K562 (cell line): Measurements from ENCODE around the gene EID2. TPM values are rescaled to one million over a fixed set of nuclear protein-coding genes. Genes with fewer than 3 reads are reported as not detected.
A peak's percentile ranks its signal among the peaks of the same experiment; 100 is the strongest.

Experiments
- BRCA1 ChIP-seq, 2 experiments: fragments of 450-650 bp in 1 of 2; sonication (generic) in 1 of 2; formaldehyde crosslinking in 1 of 2; IDR thresholded peaks; 2 replicates each; pipeline versions ENCODE4 v1.5.0 to v1.6.1; 2017 to 2020; ENCODE audit warnings: mild to moderate bottlenecking in 1 of 2, missing genetic modification reagents in 1 of 2
- CBX8 ChIP-seq: fragments of 200-600 bp; sonication (generic); IDR thresholded peaks from 2 replicates; pipeline ENCODE4 v1.6.1; 2012; ENCODE audit warnings: borderline replicate concordance, mixed run types, low read depth, mild to moderate bottlenecking, moderate library complexity, mixed read lengths, low read length, control low read depth, inconsistent platforms; ENCODE audit not compliant: poor library complexity, severe bottlenecking; ENCODE audit errors: extremely low read depth
- E2F6 ChIP-seq, 2 experiments: IDR thresholded peaks; 2 replicates each; pipeline ENCODE4 v1.6.1; 2011; ENCODE audit warnings: borderline replicate concordance in 1 of 2, control low read depth in 1 of 2, low read depth in 1 of 2, low read length in 1 of 2, mild to moderate bottlenecking in 1 of 2, mixed read lengths in 1 of 2, moderate library complexity in 1 of 2; ENCODE audit not compliant: insufficient read depth in 1 of 2, insufficient read length in 1 of 2, poor library complexity in 1 of 2, severe bottlenecking in 1 of 2; ENCODE audit errors: extremely low read depth in 1 of 2
- GABPB2 ChIP-seq: fragments of 250-450 bp; sonication (Bioruptor Pico); conservative IDR thresholded peaks from 2 replicates; pipeline ENCODE4 v1.5.1; 2021; ENCODE audit warnings: mild to moderate bottlenecking
- HLTF ChIP-seq: fragments of 450-650 bp; IDR thresholded peaks from 2 replicates; pipeline ENCODE4 v1.6.1; 2016
- KDM1A ChIP-seq, 2 experiments: fragments of 450-650 bp; IDR thresholded peaks; 2 replicates each; pipeline ENCODE4 v1.6.1; 2016; ENCODE audit warnings: mild to moderate bottlenecking in 2 of 2
- NR2C2 ChIP-seq, 2 experiments: fragments of 200-800 bp in 1 of 2; sonication (Bioruptor generic) in 1 of 2; sonication (generic) in 1 of 2; formaldehyde crosslinking in 1 of 2; IDR thresholded peaks; 2 replicates each; pipeline versions ENCODE4 v1.6.1 to v1.8.0; 2016 to 2022; ENCODE audit warnings: mild to moderate bottlenecking in 1 of 2, missing compliant biosample characterization in 1 of 2, missing genetic modification characterization in 1 of 2, missing genetic modification reagents in 1 of 2
- OTX1 ChIP-seq: fragments of 450-650 bp; formaldehyde crosslinking; IDR thresholded peaks from 2 replicates; pipeline ENCODE4 v1.4.0; 2022; ENCODE audit warnings: mild to moderate bottlenecking
- THAP12 ChIP-seq: fragments of 250-450 bp; sonication (Bioruptor Pico); IDR thresholded peaks from 2 replicates; pipeline ENCODE4 v1.9.0; 2021; ENCODE audit warnings: mild to moderate bottlenecking, inconsistent platforms
- ZNF212 ChIP-seq: fragments of 450-650 bp; formaldehyde crosslinking; IDR thresholded peaks from 2 replicates; pipeline ENCODE4 v1.4.0; 2020; ENCODE audit warnings: mild to moderate bottlenecking
- ZNF444 ChIP-seq: fragments of 250-450 bp; sonication (Bioruptor Pico); IDR thresholded peaks from 2 replicates; pipeline ENCODE4 v1.4.0; 2020; ENCODE audit warnings: mild to moderate bottlenecking, moderate library complexity
- ZNF707 ChIP-seq: fragments of 250-450 bp; sonication (Bioruptor Pico); conservative IDR thresholded peaks from 2 replicates; pipeline ENCODE4 v1.8.0; 2022; ENCODE audit warnings: inconsistent platforms, mild to moderate bottlenecking, moderate library complexity
- polyA plus RNA-seq, 8 experiments: library from polyadenylated mRNA; depleted of rRNA in 4 of 8; stranded (reverse) in 5 of 8; unstranded in 3 of 8; fragments of >200 nt; fragmentation: Nextera tagmentation in 2 of 8; fragmentation: Illumina TruSeq in 1 of 8; extraction: Ambion mirVana in 2 of 8; extraction: Trizol in 1 of 8; gene quantifications; 2 replicates each; pipeline versions ENCODE4 v1.2.1 to v1.2.3, GENCODE V29; 2011 to 2014; ENCODE audit warnings: inconsistent platforms in 1 of 8, missing spikeins in 1 of 8
- total RNA-seq, 7 experiments: library from RNA; depleted of rRNA in 6 of 7; stranded (reverse); fragments of >200 nt in 6 of 7; fragmentation: Illumina TruSeq in 2 of 7; extraction: Trizol in 2 of 7; gene quantifications; 2 replicates each; pipeline versions ENCODE4 v1.2.1 to v1.2.3, GENCODE V29; 2011 to 2021; ENCODE audit warnings: low replicate concordance in 1 of 7
- TF ChIP-seq, protein P1 (sequence below): fragments of 250-450 bp; sonication (Bioruptor Pico); IDR thresholded peaks from 2 replicates; pipeline ENCODE4 v1.8.0; 2021; ENCODE audit warnings: moderate library complexity, mild to moderate bottlenecking, inconsistent platforms
- TF ChIP-seq, protein P2 (sequence below): IDR thresholded peaks from 2 replicates; pipeline ENCODE4 v1.6.1; 2016; ENCODE audit warnings: missing genetic modification characterization, missing compliant biosample characterization

The EID2 gene
- total and polyA plus RNA-seq, 9 of the 15 experiments (the other 6 are each of a cell fraction or from before 2014, with no cell fraction given): 2.5 to 18.5 (median 11.3) TPM

DNA sequence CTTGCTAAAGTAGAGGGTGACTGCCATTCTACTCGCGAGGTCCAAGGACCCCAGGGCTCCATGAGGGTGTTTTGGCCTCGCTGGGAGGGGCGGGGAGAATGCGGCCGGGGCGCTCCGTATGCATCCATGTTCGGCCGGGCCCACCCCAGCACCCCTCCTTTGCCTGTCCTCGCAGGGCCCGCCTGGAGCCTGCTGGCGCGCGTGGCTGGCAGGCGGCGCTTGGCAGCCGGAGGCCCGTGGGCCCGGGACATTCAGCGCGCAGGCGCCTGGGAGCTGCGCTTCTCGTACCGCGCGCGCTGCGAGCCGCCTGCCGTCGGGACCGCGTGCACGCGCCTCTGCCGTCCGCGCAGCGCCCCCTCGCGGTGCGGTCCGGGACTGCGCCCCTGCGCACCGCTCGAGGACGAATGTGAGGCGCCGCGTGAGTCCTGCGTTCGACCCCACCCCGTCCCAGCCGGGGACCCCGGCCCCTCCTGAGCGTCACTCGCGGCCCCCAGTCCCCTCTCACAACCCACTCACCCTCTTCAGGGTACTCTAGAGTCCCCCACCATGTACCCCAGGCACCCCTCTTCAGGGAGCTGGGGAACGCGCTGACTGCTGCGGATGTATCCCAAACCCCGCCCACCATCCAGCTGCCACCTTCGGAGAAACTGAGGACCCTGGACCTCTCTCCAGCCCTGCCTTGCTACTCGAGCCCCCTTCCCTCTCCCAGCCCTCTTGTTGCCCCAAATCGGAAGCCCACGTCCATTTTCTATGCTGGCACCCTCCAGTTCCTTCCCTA, 37.1 kb downstream of the EID2 start (continued):
- TF ChIP-seq E2F6 (IDR thresholded peaks at IDR 0.05; ENCODE audit: borderline replicate concordance in 1 of 2, extremely low read depth in 1 of 2, insufficient read depth in 1 of 2, insufficient read length in 1 of 2, low read depth in 1 of 2, low read length in 1 of 2, poor library complexity in 1 of 2, severe bottlenecking in 1 of 2) (peak; percentile 99 to 100), THAP12 (peak; percentile 84), GABPB2 (CRISPR knock-in tag) (no peak), OTX1 (CRISPR knock-in tag) (no peak), BRCA1 (IDR thresholded peaks at IDR 0.05) (no peak), BRCA1 (CRISPR knock-in tag; IDR thresholded peaks at IDR 0.05) (peak; percentile 93), NR2C2 (CRISPR knock-in tag; IDR thresholded peaks at IDR 0.05) (peak; percentile 90), NR2C2 (tag; IDR thresholded peaks at IDR 0.05) (peak; percentile 18; the same call in 1 of the 2 replicates), KDM1A (IDR thresholded peaks at IDR 0.05) (no peak), CBX8 (no peak), ZNF212 (no peak), HLTF (no peak), ZNF444 (CRISPR knock-in tag) (no peak), ZNF707 (no peak)
- TF ChIP-seq, protein P1, sequence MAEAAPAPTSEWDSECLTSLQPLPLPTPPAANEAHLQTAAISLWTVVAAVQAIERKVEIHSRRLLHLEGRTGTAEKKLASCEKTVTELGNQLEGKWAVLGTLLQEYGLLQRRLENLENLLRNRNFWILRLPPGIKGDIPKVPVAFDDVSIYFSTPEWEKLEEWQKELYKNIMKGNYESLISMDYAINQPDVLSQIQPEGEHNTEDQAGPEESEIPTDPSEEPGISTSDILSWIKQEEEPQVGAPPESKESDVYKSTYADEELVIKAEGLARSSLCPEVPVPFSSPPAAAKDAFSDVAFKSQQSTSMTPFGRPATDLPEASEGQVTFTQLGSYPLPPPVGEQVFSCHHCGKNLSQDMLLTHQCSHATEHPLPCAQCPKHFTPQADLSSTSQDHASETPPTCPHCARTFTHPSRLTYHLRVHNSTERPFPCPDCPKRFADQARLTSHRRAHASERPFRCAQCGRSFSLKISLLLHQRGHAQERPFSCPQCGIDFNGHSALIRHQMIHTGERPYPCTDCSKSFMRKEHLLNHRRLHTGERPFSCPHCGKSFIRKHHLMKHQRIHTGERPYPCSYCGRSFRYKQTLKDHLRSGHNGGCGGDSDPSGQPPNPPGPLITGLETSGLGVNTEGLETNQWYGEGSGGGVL: no peak
- TF ChIP-seq, protein P2, sequence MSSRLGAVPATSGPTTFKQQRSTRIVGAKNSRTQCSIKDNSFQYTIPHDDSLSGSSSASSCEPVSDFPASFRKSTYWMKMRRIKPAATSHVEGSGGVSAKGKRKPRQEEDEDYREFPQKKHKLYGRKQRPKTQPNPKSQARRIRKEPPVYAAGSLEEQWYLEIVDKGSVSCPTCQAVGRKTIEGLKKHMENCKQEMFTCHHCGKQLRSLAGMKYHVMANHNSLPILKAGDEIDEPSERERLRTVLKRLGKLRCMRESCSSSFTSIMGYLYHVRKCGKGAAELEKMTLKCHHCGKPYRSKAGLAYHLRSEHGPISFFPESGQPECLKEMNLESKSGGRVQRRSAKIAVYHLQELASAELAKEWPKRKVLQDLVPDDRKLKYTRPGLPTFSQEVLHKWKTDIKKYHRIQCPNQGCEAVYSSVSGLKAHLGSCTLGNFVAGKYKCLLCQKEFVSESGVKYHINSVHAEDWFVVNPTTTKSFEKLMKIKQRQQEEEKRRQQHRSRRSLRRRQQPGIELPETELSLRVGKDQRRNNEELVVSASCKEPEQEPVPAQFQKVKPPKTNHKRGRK (tag): no peak
